ENCODE measurements around the gene ARL15. TPM values are rescaled to one million over a fixed set of nuclear protein-coding genes. Genes with fewer than 3 reads are reported as not detected.

Gene ARL15
- total and polyA plus RNA-seq, 2 donors (not counting 3 experiments of a cell fraction or from before 2014, with no cell fraction given), result 11.9 to 24.4 TPM

GRCh38 chr5:54264574-54264973, 45.8 kb downstream of the ARL15 start:
- TF ChIP-seq CTCF (IDR thresholded peaks at IDR 0.05; ENCODE audit: extremely low read depth in 1 of 2, insufficient read depth in 1 of 2, low read depth in 1 of 2, low read length in 2 of 2), result no peak
- no peak for TF ChIP-seq POLR2AphosphoS5 (IDR thresholded peaks at IDR 0.05; ENCODE audit: insufficient read depth, low read depth, low read length)
- TF ChIP-seq EZH2 (IDR thresholded peaks at IDR 0.05; ENCODE audit: borderline replicate concordance, low read depth, low read length, severe bottlenecking), result no peak
- no peak for TF ChIP-seq FOS (IDR thresholded peaks at IDR 0.05; ENCODE audit: borderline replicate concordance, insufficient read depth, low read length)
- TF ChIP-seq MAX (IDR thresholded peaks at IDR 0.05; ENCODE audit: insufficient read depth, insufficient read length), result no peak
- TF ChIP-seq POLR2A (IDR thresholded peaks at IDR 0.05; ENCODE audit: low read depth, low read length), result no peak
- TF ChIP-seq MYC (IDR thresholded peaks at IDR 0.05; ENCODE audit: low read depth, low read length), result no peak
- TF ChIP-seq JUN (IDR thresholded peaks at IDR 0.05; ENCODE audit: borderline replicate concordance, insufficient read depth, insufficient read length, low read depth), result no peak
- TF ChIP-seq GATA2 (IDR thresholded peaks at IDR 0.05; ENCODE audit: insufficient read depth, insufficient read length, low read depth, low read length), result no peak
- BruUV-seq (replicated peaks), result no TSS peak
- Histone ChIP-seq H3K4me3 (replicated peaks in 1 of 3; ENCODE audit: insufficient read depth in 1 of 3, low read depth in 1 of 3, low read length in 3 of 3) (no peak overlapping the region), H3K4me2 (ENCODE audit: insufficient read depth, low read length) (no peak overlapping the region), H3K9me1 (replicated peaks; ENCODE audit: control insufficient read depth, extremely low read depth, insufficient read depth, low read length) (no peaks in the 10 kb centered on the region), H3K4me1 (ENCODE audit: control insufficient read depth, extremely low read depth, insufficient read depth, low read length) (peaks cover 4% of the 10 kb centered on the region), H4K20me1 (replicated peaks; ENCODE audit: control insufficient read depth, extremely low read depth, insufficient read depth, low read length) (no peaks in the 10 kb centered on the region), H3K79me2 (ENCODE audit: control insufficient read depth, insufficient read depth, low read length) (no peaks in the 10 kb centered on the region), H3K9me3 (replicated peaks; ENCODE audit: control insufficient read depth, insufficient read depth, low read length) (no peaks in the 10 kb centered on the region), H2AFZ (ENCODE audit: low read depth, low read length) (no peak overlapping the region), H3K9ac (replicated peaks; ENCODE audit: extremely low read depth, insufficient read depth, low read length) (no peak overlapping the region), H3K27ac (ENCODE audit: insufficient read depth, low read depth, low read length) (no peak overlapping the region), H3K27me3 (ENCODE audit: control insufficient read depth in 2 of 2, insufficient read depth in 2 of 2, low read length in 2 of 2) (no peaks in the 10 kb centered on the region), H3K36me3 (ENCODE audit: control insufficient read depth in 2 of 2, extremely low read depth in 1 of 2, insufficient read depth in 2 of 2, low read length in 2 of 2) (no peaks in the 10 kb centered on the region)
- ChIA-PET CTCF (interaction anchor here (1.0 kb wide), 1 partner anchor 155 kb away, joined by 3 read pairs; no protein-coding TSS in a partner anchor), POLR2A (no interaction called here)
- dilution Hi-C loops (cut with MboI; ENCODE audit: extremely low pct_ligation_motif_present, low sequenced_read_pairs) (no loop called here), intact Hi-C loops (cut with micrococcal nuclease) (no loop called here)
- DNase-seq (ENCODE audit: low read depth, low spot score) (no peak), FAIRE-seq (no peak)

Data from endothelial cell of umbilical vein (primary cell).